Measurements from ENCODE around the gene CISD3. TPM values are rescaled to one million over a fixed set of nuclear protein-coding genes. Genes with fewer than 3 reads are reported as not detected.

CISD3 gene
- total and polyA plus RNA-seq, 2 of the 8 experiments (the other 6 are each of a cell fraction or from before 2014, with no cell fraction given) = 9.4 to 11.1 TPM

GRCh38 chr17:38729886-38730525, at the start of gene CISD3 (continued):
- TF ChIP-seq RAD21 (IDR thresholded peaks at IDR 0.05 in 1 of 2, conservative IDR thresholded peaks at IDR 0.05 in 1 of 2; ENCODE audit: low read depth in 2 of 2, low read length in 2 of 2) (peak in 1 of 2 experiments; percentile 47; a peak in 2 of 4 replicates), TBP (IDR thresholded peaks at IDR 0.05; ENCODE audit: low read depth, low read length) (peak; percentile 13; the same call in 1 of the 2 replicates), SP2 (IDR thresholded peaks at IDR 0.05; ENCODE audit: low read length) (no peak), KDM4A (IDR thresholded peaks at IDR 0.05; ENCODE audit: low read depth, low read length, severe bottlenecking) (peak; percentile 57), MAX (IDR thresholded peaks at IDR 0.05) (no peak), GABPA (IDR thresholded peaks at IDR 0.05; ENCODE audit: borderline replicate concordance, insufficient read depth, low read length) (peak; percentile 53; the same call in 1 of the 2 replicates), POLR2A (IDR thresholded peaks at IDR 0.05; ENCODE audit: control extremely low read depth in 1 of 2, low read depth in 2 of 2, low read length in 2 of 2) (0 out of 3 replicates have a peak, but pooled peaks of 1 of the 2 experiments have one; percentile 17), CTBP2 (IDR thresholded peaks at IDR 0.05; ENCODE audit: borderline replicate concordance, insufficient read depth, insufficient read length, low read length) (no peak), RBBP5 (IDR thresholded peaks at IDR 0.05; ENCODE audit: borderline replicate concordance, low read depth, low read length) (peak; percentile 63; the same call in 1 of the 2 replicates), CTCF (IDR thresholded peaks at IDR 0.05; ENCODE audit: control extremely low read depth in 1 of 3, insufficient read depth in 1 of 3, low read depth in 1 of 3, low read length in 3 of 3) (peak; percentile 59 to 73 (median 62)), TAF1 (IDR thresholded peaks at IDR 0.05; ENCODE audit: low read depth, low read length) (no peak), ASH2L (IDR thresholded peaks at IDR 0.05; ENCODE audit: low read length) (no peak), USF2 (IDR thresholded peaks at IDR 0.05; ENCODE audit: low read length) (no peak), CEBPB (IDR thresholded peaks at IDR 0.05; ENCODE audit: low read depth, low read length) (no peak)

Data from H1 (cell line).